ENCODE results near the gene ZNF280B.

DNA sequence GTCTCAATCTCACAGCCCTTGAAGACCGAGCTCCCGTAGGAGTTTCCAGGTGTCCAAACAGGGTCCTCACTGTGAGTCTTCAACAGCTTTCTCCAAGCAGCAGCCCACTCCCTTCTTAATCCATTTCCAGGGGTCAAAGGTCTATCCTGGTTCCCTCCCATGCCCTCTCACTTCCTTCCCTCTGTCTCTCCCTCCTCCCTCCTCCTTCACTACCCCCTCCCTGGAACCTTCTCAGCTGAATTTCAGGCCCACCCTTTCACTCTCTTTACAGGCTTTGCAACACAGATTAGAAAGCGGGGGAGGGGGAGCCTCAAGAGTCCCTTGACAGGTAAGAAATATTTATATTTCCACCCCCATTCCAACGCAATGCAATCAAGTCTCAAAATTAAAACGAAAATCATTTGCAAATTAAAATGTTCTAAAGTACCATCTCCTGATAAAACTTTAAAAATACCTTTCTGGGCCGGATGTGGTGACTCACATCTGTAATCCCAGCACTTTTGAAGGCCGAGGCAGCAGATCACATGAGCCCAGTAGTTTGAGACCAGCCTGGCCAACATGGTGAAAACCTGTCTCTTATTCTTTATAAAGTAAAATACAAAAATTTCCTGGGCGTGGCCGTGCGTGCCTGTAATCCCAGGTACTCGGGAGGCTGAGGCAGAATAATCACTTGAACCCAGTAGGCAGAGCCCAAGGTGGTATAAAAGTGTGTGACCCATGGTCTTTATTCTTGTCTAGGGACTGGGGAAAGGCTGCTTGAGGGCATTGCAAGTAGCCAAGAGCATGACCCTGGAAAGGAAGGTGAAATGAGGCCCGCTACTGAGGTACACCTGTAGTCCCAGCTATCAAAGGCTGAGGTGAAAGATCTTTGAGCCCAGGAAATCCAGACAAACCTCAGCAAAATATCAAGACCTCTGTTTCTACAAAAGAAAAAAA lies 12.4 kb upstream of the ZNF280B start:
- TF ChIP-seq SP1 (IDR thresholded peaks at IDR 0.05) (no peak), FOXK2 (IDR thresholded peaks at IDR 0.05) (no peak), SUZ12 (IDR thresholded peaks at IDR 0.05) (no peak), NFRKB (IDR thresholded peaks at IDR 0.05) (no peak), BHLHE40 (IDR thresholded peaks at IDR 0.05; ENCODE audit: borderline replicate concordance) (no peak), ARNT (IDR thresholded peaks at IDR 0.05) (no peak), FOXM1 (IDR thresholded peaks at IDR 0.05; ENCODE audit: borderline replicate concordance) (no peak)

All from HEK293T (cell line).